SU-DHL-6 (cell line): Measurements from ENCODE around the gene MMRN2.

Experiments
- H2AFZ ChIP-seq: fragments of 200-600 bp; sonication (generic); 2 replicates; pipeline ENCODE4 v1.6.1; 2014; ENCODE audit warnings: low read depth, mild to moderate bottlenecking, moderate library complexity, mixed read lengths, antibody characterized with exemption, low read length; ENCODE audit not compliant: severe bottlenecking
- H3F3A ChIP-seq: fragments of 200-600 bp; shearing (Covaris generic); 2 replicates; pipeline ENCODE4 v1.6.0; 2016; ENCODE audit warnings: antibody characterized with exemption, mild to moderate bottlenecking; ENCODE audit not compliant: insufficient read depth
- H3K27ac ChIP-seq: fragments of 200-600 bp; sonication (generic); 2 replicates; pipeline ENCODE4 v1.5.1; 2016; ENCODE audit warnings: low read depth, mild to moderate bottlenecking, low read length, moderate library complexity, mixed read lengths
- H3K27me3 ChIP-seq: fragments of 200-600 bp; sonication (generic), shearing (Covaris generic); 2 replicates; pipeline ENCODE4 v1.6.0; 2014; ENCODE audit warnings: mild to moderate bottlenecking, low read length
- H3K36me3 ChIP-seq: fragments of 200-600 bp; sonication (generic); 2 replicates; pipeline ENCODE4 v1.6.1; 2014; ENCODE audit warnings: mild to moderate bottlenecking, low read length, mixed read lengths
- H3K4me2 ChIP-seq: fragments of 300-600, 200-600 bp; shearing (Covaris generic), sonication (generic); 2 replicates; pipeline ENCODE4 v1.6.0; 2014; ENCODE audit warnings: low read length, low read depth, mild to moderate bottlenecking; ENCODE audit not compliant: poor library complexity, severe bottlenecking
- H3K4me3 ChIP-seq: fragments of 200-600 bp; sonication (generic); 2 replicates; pipeline ENCODE4 v1.5.1; 2014; ENCODE audit warnings: antibody characterized with exemption, low read length, mild to moderate bottlenecking, mixed read lengths; ENCODE audit not compliant: insufficient read depth, poor library complexity, severe bottlenecking
- H3K79me2 ChIP-seq: fragments of 200-600 bp; sonication (generic); 2 replicates; pipeline ENCODE4 v1.6.1; 2014; ENCODE audit warnings: mild to moderate bottlenecking, low read length, moderate library complexity; ENCODE audit not compliant: insufficient read depth
- H3K9ac ChIP-seq: fragments of 200-600 bp; sonication (generic); 2 replicates; pipeline ENCODE4 v1.7.0; 2014; ENCODE audit warnings: mild to moderate bottlenecking, low read length
- H3K9me2 ChIP-seq: fragments of 200-600 bp; sonication (generic); replicated peaks from 2 replicates; pipeline ENCODE4 v1.6.1; 2014; ENCODE audit warnings: low read length; ENCODE audit not compliant: insufficient read depth
- H3K9me3 ChIP-seq: fragments of 200-600 bp; sonication (generic); 2 replicates; pipeline ENCODE4 v1.6.1; 2014; ENCODE audit warnings: low read length, mixed read lengths; ENCODE audit not compliant: insufficient read depth
- H4K20me1 ChIP-seq: fragments of 200-600 bp; sonication (generic); 2 replicates; pipeline ENCODE4 v1.6.1; 2014; ENCODE audit warnings: low read depth, mild to moderate bottlenecking, antibody characterized with exemption, low read length, moderate library complexity, mixed read lengths
- CTCF ChIP-seq: fragments of 200-600 bp; sonication (generic); IDR thresholded peaks from one replicate; pipeline ENCODE4 v1.5.1; 2017; ENCODE audit warnings: antibody characterized with exemption, mild to moderate bottlenecking, low read length, moderate library complexity; ENCODE audit not compliant: insufficient read depth, poor library complexity, severe bottlenecking
- EZH2phosphoT487 ChIP-seq: fragments of 200-600 bp; sonication (generic), shearing (Covaris generic); conservative IDR thresholded peaks from 2 replicates; pipeline ENCODE4 v1.6.1; 2018; ENCODE audit warnings: mild to moderate bottlenecking, antibody characterized with exemption, low read length, moderate library complexity, mixed read lengths

Gene MMRN2

GRCh38 chr10:86899670-86900276 lies 57.6 kb downstream of the MMRN2 start:
- Histone ChIP-seq H3K36me3 (0 out of 2 replicates have a peak, but pooled peaks cover 3% of the 10 kb centered on the region), H4K20me1 (no peaks in the 10 kb centered on the region), H3K27me3 (no peaks in the 10 kb centered on the region), H3K79me2 (no peaks in the 10 kb centered on the region), H3K4me2 (no peak overlapping the region), H3F3A (peaks cover 4% of the 10 kb centered on the region; the same call in 1 of the 2 replicates), H3K4me3 (no peak overlapping the region), H3K9me3 (no peaks in the 10 kb centered on the region), H2AFZ (no peak overlapping the region), H3K27ac (no peak overlapping the region), H3K9ac (no peak overlapping the region), H3K9me2 (no peaks in the 10 kb centered on the region)
- peak; percentile 50 for TF ChIP-seq CTCF
- TF ChIP-seq EZH2phosphoT487: no peak

- Histone ChIP-seq H3K27ac (no peak overlapping the region), H3K4me2 (no peak overlapping the region), H2AFZ (no peak overlapping the region), H3K4me3 (no peak overlapping the region), H3F3A (peaks cover 4% of the 10 kb centered on the region; the same call in 1 of the 2 replicates), H3K36me3 (0 out of 2 replicates have a peak, but pooled peaks cover 3% of the 10 kb centered on the region), H3K9me2 (no peaks in the 10 kb centered on the region), H4K20me1 (no peaks in the 10 kb centered on the region), H3K79me2 (no peaks in the 10 kb centered on the region), H3K9ac (no peak overlapping the region), H3K9me3 (no peaks in the 10 kb centered on the region), H3K27me3 (no peaks in the 10 kb centered on the region)
- TF ChIP-seq CTCF (no peak), EZH2phosphoT487 (no peak)
Observed at GRCh38 chr10:86899132-86899531, 58.3 kb downstream of the MMRN2 start.

- Histone ChIP-seq H2AFZ (no peak overlapping the region), H3K27ac (no peak overlapping the region), H3K79me2 (no peaks in the 10 kb centered on the region), H3K4me3 (no peak overlapping the region), H3K27me3 (no peaks in the 10 kb centered on the region), H3K4me2 (no peak overlapping the region), H3K9ac (no peak overlapping the region), H3K9me2 (no peaks in the 10 kb centered on the region), H3K9me3 (no peaks in the 10 kb centered on the region), H3F3A (peaks cover 4% of the 10 kb centered on the region; the same call in 1 of the 2 replicates), H4K20me1 (no peaks in the 10 kb centered on the region), H3K36me3 (0 out of 2 replicates have a peak, but pooled peaks cover 3% of the 10 kb centered on the region)
- TF ChIP-seq CTCF (no peak), EZH2phosphoT487 (no peak)
Observed at GRCh38 chr10:86898511-86898910, 58.9 kb downstream of the MMRN2 start.
